GM11168 (cell line): Measurements from ENCODE around the gene ARHGEF4.

Experiments used
- in situ Hi-C: fragments of 300-500 bp; cut with MboI; formaldehyde crosslinking; loops from one replicate; pipeline ENCODE4 v1.12.0; 2022; ENCODE audit warnings: low sequenced_read_pairs; ENCODE audit not compliant: unreplicated experiment

The ARHGEF4 gene

GRCh38 chr2:130832296-130832940 lies 4.3 kb upstream of the ARHGEF4 start:
- in situ Hi-C loops, result no loop called here

GRCh38 chr2:130834091-130834930 lies 2.4 kb upstream of the ARHGEF4 start:
- in situ Hi-C loops, result no loop called here

GRCh38 chr2:130834931-130835765 lies 1.6 kb upstream of the ARHGEF4 start:
- in situ Hi-C loops, result no loop called here

DNA sequence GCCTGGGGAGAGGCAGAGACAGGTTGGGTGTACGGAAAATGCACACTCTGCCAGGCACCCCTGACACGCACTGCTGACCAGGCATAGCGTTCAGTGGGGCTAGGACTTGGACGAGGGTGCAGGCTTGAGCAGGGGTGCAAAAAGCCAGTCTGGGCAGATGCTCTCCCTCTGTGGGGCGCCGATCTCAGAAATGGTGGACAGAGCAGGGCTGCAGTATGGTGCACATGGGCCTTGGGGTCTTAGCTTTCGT lies 1.0 kb upstream of the ARHGEF4 start:
- in situ Hi-C loops, result no loop called here

DNA sequence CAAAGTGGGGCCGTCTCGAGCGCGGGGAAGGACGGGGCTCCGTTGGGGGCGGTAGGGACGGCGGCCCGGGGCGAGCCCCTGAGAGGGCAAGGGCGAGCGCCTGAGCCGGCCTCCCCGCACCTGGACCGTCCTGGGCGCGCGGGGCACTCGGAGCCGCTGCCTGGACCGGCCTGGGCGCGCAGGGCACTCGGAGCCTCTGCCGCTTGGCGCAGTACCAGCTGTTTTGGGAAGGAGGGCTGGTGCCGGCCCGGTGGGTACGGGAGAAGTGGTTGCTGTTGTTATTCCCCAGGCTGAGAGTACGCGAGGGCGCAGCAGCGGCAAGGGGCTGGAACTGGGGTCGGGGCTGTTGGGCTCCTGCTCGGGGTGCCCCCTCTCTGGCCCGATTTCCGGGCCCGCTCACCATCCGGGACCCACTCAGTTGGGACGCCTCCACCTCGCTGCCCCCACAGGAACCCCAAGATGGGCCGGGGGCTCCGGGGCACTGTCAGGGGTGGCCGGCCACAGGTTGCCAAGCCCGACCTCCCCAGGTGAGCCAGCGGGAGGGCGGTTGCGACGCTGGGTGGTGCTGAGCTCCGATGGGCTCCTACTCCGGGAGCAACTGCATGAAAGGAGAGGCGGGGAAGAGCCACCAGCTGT lies 579 bp downstream of the ARHGEF4 start:
- in situ Hi-C loops, result no loop called here

DNA sequence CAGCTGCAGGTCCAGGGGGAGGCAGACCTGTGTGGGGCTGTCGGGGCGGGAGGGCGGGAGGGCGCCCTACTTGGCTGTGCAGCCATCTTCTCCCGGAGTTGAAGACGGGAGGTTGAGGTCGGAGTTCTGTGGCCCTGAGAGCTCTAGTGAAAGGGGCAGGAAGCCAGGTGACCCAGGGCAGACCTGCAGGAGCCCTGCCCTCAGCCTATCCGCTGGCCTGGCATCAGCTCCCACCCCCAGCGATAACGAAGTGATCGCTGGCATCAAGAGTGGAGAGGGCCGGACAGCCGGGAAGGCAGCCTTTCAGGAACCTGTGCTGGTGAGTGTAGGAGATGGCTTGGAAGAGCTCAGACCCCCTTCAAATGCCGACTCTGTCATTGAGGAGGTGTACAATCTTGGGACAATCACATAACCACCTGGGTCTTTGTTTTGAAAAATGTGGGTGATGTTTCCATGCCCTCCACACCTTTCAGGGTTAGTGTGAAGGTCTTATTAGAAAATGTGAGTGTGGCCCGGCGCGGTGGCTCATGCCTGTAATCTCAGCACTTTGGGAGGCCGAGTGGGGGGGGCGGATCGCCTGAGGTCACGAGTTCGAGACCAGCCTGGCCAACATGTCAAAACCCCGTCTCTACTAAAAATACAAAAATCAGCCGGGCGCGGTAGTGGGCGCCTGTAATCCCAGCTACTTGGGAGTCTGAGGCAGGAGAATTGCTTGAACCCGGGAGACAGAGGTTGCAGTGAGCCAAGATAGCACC lies 1.3 kb downstream of the ARHGEF4 start:
- in situ Hi-C loops, result no loop called here

DNA sequence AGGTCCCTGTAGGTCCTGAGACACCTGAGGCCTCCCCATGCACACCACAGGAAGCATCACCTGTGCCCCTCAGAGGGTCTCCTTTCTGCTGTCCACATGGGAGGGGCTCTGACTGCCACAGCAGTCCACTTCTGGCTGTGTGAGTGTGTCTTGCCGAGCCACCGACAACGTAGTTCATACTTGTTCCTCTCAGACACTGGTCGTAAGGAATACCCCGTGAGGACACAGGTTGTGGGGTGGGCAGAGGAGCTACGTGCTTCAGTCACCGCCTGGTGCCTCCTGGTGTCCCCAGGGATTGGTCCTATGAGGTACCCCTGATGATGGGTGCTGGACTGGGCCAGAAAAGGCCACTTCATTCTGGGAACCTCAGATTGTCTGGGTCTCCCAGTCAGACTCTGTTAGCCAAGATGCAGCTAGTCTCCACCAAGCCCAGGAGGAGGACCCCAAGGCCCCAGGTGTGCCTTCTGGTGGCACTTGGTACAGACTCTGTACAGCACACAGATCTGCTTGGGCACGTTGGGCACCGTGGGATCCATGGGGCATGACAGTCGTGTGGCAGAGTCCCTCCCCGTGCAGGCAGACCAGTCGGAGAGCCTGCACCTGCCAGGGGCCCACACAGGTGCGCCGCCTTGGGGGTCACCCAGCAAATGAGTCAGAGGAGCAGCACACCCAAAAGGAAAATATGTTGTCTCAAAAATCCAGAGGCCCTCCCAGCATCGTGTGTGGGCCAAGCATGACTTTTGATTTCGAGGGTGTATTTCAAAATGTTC lies 2.5 kb downstream of the ARHGEF4 start:
- in situ Hi-C loops, result no loop called here

DNA sequence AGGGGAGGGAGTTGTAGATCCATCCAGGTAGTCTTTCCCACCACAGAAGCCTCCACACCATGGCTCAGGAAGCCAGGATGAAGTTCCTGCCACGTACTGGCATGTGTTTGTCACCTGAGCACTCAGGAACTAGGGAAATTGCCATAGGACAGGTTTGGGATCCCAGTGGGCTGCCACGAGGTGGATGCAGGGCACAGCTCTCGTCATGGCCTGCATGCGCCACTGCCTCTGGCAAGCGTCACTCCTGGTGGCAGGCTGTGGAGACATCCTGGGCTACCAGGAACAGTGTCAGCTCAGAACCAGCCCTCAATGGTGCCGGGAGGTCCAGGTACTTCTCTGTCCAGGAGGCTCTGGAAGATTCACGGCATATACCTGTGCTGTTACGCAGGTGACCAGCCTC lies 3.8 kb downstream of the ARHGEF4 start:
- in situ Hi-C loops, result no loop called here

DNA sequence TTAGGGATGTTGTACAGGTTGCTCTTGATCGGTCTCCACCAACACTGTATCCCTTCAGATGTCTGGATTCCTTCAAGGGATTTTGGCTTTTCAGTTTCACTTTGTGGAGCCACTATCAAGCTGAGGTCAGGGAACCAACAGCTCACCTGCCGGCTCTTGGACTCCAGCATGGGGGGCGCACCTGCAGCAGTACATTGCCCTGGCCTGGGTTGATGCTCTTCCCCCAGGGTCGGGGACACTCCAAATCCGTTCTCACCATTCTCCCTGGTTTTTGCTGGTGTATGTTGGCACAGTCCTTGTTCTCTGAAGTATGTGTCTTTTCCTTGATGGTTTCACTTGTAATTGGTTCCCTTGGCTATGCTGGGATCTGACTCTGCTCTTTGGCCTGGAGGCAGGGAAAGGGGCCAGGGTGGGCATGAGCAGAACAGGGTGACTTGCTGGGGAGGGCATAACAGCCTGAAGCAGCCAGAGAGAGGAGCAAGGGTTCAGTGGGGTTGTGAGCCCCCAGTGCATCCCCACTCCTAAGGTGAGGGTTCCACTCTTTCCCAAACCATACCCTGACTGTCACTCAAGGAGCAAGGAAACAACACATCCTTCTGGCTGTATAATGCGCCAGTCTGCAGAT lies 5.1 kb downstream of the ARHGEF4 start:
- in situ Hi-C loops, result no loop called here

DNA sequence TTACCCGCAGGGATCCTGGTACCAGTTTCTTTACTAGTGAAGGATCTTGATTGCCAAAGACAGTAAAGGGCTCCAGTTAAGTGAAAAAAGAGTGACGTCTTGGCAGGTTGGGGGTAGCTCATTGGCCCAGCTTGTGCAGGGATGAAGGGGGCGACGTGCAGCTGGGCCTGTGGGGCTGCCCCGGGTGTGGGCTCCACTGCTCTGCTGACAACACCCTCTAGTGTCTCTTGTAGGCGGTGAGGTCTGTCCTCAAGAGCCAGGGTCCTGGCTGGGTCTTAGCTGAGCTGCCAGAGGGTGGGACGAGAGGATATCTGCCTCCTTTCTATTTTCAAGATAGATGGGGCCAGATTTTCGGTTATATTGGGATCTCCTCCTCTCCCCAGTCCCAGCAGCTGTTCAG lies 6.1 kb downstream of the ARHGEF4 start:
- in situ Hi-C loops, result no loop called here

- in situ Hi-C loops, result no loop called here
Observed at GRCh38 chr2:130843321-130843985, 6.7 kb downstream of the ARHGEF4 start.

GRCh38 chr2:130844161-130844560 lies 7.4 kb downstream of the ARHGEF4 start:
- in situ Hi-C loops, result no loop called here

GRCh38 chr2:130845505-130846085 lies 8.9 kb downstream of the ARHGEF4 start:
- in situ Hi-C loops, result no loop called here

DNA sequence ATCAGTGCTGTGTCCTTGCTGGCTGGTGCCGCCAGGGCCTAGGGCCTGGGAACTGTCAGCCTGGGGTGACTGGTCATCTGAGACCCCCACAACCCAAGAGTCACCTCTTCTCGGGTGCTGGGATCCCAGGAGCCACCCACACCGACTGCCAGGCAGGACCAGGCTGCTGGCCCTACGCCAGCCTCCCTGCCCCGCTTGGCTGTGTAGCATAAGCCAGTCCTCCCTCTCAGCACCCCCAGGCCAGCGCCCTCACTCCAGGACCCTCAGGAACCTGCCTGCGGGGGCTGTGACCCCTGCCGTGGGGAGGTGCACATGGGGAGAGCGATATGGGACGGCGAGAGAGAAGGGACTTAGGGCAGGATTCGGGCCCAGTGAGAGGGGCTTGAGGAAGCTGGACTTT lies 9.5 kb downstream of the ARHGEF4 start:
- in situ Hi-C loops, result no loop called here

- in situ Hi-C loops, result no loop called here
Observed at GRCh38 chr2:130846686-130847375, 10.1 kb downstream of the ARHGEF4 start.

DNA sequence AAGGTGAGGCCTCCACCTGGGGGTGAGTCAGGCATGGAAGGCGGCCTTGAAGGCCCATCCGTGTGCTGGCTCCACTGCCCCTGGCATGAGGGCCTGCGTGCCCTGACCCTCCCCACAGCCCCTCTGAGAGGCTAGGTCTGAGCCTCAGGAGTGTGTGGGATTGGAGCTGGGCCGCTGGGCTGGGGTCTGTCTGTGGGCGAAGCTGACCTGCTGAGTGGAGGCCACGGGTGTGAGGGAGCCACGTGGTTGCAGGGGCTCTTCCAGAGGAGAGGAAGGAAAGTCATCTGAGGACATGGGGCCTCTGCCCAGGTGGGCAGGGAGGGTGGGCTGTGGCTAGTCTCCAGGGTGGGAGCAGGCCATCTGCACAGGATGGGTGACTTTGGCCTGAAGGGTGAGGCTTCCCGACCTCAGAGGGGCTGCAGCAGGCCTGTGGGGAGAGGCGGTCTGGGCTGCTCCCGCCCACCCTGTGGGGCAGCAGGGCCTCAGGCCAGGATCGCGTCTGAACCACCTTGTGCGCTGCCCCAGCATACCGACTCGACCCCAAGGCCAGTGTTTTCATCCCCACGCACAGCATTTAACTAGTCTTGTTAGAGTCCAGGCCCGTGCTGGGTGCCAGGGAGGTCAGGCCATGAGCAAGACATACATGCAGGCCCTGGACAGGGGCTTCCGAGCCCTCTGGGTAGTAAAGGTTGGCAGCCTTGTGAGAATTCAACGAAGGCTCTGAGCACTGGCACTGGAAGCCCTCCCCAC lies 11.2 kb downstream of the ARHGEF4 start:
- in situ Hi-C loops, result no loop called here
